ENCODE results near the gene DHX30. TPM values are rescaled to one million over a fixed set of nuclear protein-coding genes. Genes with fewer than 3 reads are reported as not detected.
"Not testable (repeated sequence)": the region's sequence is repeated elsewhere in the genome, so short reads cannot be mapped to it uniquely, and the experiment has no call there.

The DHX30 gene
- total RNA-seq, 3 donors from 2014 or later = 166 to 178 (median 167) TPM

DNA sequence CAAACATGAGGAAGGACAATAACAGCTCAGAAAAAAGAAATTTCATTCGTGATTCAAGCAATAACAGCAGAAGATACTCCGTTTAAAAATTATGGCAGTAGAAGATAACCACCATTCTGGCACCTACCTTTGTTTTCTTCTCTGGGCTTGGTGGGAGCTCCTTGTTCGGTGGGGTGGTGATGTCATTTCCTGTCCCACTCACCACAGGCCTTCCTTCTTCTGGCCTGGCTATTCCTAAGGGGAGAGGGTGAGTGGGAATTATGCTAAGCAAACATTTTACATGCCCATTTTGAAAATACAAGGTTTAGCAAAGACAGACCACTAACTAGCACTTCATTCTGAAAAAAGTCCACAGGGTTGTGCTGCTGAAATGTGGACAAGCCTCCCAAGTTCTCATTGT is 74.4 kb downstream of the DHX30 start:
- Mint-ChIP-seq H3K36me3 (ENCODE audit: insufficient read depth) (peaks cover 12% of the 10 kb centered on the region), H3K4me1 (ENCODE audit: low read depth) (peaks cover 6% of the 10 kb centered on the region)

GRCh38 chr3:47877719-47878118 is 74.8 kb downstream of the DHX30 start:
- Mint-ChIP-seq H3K4me1 (ENCODE audit: low read depth) (peaks cover 6% of the 10 kb centered on the region), H3K9me3 (no peaks in the 10 kb centered on the region), H3K27me3 (ENCODE audit: low read depth) (no peaks in the 10 kb centered on the region), H3K36me3 (ENCODE audit: insufficient read depth) (peaks cover 12% of the 10 kb centered on the region), H3K4me3 (no peak overlapping the region)
- ATAC-seq (no peak), DNase-seq (no peak)

More for the DNA sequence above, 74.4 kb downstream of the DHX30 start:
- H3K9me3 Mint-ChIP-seq = no peaks in the 10 kb centered on the region
- H3K4me3 Mint-ChIP-seq = no peak overlapping the region
- no peaks in the 10 kb centered on the region for H3K27me3 Mint-ChIP-seq (ENCODE audit: low read depth)
- no peak for DNase-seq
- ATAC-seq = no peak

GRCh38 chr3:47882338-47882737 is 79.4 kb downstream of the DHX30 start:
- Mint-ChIP-seq H3K27me3 (ENCODE audit: low read depth) (no peaks in the 10 kb centered on the region), H3K9me3 (peaks cover 5% of the 10 kb centered on the region), H3K36me3 (ENCODE audit: insufficient read depth) (peaks cover 15% of the 10 kb centered on the region), H3K4me3 (no peak overlapping the region), H3K4me1 (ENCODE audit: low read depth) (peaks cover 10% of the 10 kb centered on the region)
- DNase-seq (no peak), ATAC-seq (no peak)

DNA sequence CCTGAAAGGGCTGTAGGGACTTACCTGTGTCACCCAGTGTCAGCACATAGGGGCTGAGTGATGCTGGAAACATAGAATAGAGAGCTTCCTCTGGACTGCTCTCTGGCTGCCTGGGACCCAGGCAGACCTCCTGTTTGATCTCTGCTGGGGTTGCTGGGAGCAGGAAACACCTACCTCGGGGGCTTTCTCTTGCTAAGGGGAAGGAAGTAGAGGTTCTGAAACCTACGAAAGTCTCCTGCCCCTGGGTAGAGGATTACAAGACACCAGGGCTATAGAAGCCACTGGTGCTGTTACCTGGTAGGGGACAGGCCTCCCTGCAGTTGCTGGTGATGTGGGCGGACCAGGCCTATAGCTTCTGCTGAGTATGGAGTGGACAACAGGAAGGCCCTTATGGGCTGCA is 81.7 kb downstream of the DHX30 start:
- Mint-ChIP-seq H3K27me3 (ENCODE audit: low read depth) (no peaks in the 10 kb centered on the region), H3K9me3 (peaks cover 5% of the 10 kb centered on the region), H3K36me3 (ENCODE audit: insufficient read depth) (peaks cover 22% of the 10 kb centered on the region), H3K4me3 (no peak overlapping the region), H3K4me1 (ENCODE audit: low read depth) (peaks cover 4% of the 10 kb centered on the region)
- no peak for DNase-seq
- no peak for ATAC-seq

DNA sequence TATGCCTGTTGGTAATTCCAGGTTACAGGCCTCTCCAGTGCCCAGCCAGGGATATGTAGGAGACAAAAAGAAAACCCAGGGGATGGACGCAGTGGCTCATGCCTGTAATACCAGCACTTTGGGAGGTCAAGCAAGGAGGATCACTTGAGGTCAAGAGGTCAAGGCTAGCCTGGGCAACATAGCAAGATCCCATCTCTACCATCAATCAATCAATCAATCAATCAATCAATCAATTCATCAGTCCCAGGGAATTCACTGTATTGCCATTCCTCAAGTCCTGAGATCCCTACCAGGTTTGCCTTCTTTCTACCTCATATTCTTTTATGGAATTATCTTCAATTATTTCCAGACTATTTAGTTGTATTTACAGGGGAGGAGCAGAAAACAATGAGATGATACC is 82.2 kb downstream of the DHX30 start:
- no peaks in the 10 kb centered on the region for H3K27me3 Mint-ChIP-seq (ENCODE audit: low read depth)
- ATAC-seq (no peak), DNase-seq (no peak)
- peaks cover 5% of the 10 kb centered on the region for H3K9me3 Mint-ChIP-seq
- no peak overlapping the region for H3K4me3 Mint-ChIP-seq
- H3K36me3 Mint-ChIP-seq (ENCODE audit: insufficient read depth) = peaks cover 22% of the 10 kb centered on the region
- peaks cover 4% of the 10 kb centered on the region for H3K4me1 Mint-ChIP-seq (ENCODE audit: low read depth)

DNA sequence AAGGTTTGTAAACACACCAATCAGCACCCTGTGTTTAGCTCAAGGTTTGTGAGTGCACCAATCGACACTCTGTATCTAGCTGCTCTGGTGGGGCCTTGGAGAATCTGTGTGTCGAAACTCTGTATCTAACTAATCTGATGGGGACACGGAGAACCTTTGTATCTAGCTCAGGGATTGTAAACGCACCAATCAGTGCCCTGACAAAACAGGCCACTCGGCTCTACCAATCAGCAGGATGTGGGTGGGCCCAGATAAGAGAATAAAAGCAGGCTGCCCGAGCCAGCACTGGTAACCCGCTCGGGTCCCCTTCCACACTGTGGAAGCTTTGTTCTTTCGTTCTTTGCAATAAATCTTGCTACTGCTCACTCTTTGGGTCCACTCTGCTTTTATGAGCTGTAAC is 85.1 kb downstream of the DHX30 start:
- not testable (repeated sequence) for DNase-seq; ATAC-seq; H3K27me3 Mint-ChIP-seq (ENCODE audit: low read depth); H3K4me1 Mint-ChIP-seq (ENCODE audit: low read depth); H3K4me3 Mint-ChIP-seq; H3K9me3 Mint-ChIP-seq
- H3K36me3 Mint-ChIP-seq (ENCODE audit: insufficient read depth) = peaks cover 30% of the 10 kb centered on the region

GRCh38 chr3:47888986-47889757 is 86.2 kb downstream of the DHX30 start:
- Mint-ChIP-seq H3K4me1 (ENCODE audit: low read depth) (peaks cover 4% of the 10 kb centered on the region), H3K4me3 (no peak overlapping the region), H3K27me3 (ENCODE audit: low read depth) (no peaks in the 10 kb centered on the region), H3K9me3 (peaks cover 5% of the 10 kb centered on the region), H3K36me3 (ENCODE audit: insufficient read depth) (peaks cover 29% of the 10 kb centered on the region)
- DNase-seq (no peak), ATAC-seq (no peak)

GRCh38 chr3:47890126-47890827 is 87.3 kb downstream of the DHX30 start:
- no peak overlapping the region for H3K4me3 Mint-ChIP-seq
- DNase-seq (no peak), ATAC-seq (no peak)
- H3K4me1 Mint-ChIP-seq (ENCODE audit: low read depth) = peaks cover under 1% of the 10 kb centered on the region
- H3K9me3 Mint-ChIP-seq = no peaks in the 10 kb centered on the region
- H3K36me3 Mint-ChIP-seq (ENCODE audit: insufficient read depth) = peaks cover 21% of the 10 kb centered on the region
- H3K27me3 Mint-ChIP-seq (ENCODE audit: low read depth) = no peaks in the 10 kb centered on the region

- DNase-seq (no peak), ATAC-seq (no peak)
- no peak overlapping the region for H3K4me3 Mint-ChIP-seq
- H3K4me1 Mint-ChIP-seq (ENCODE audit: low read depth) = no peaks in the 10 kb centered on the region
- no peaks in the 10 kb centered on the region for H3K9me3 Mint-ChIP-seq
- peaks cover 24% of the 10 kb centered on the region for H3K36me3 Mint-ChIP-seq (ENCODE audit: insufficient read depth)
- no peaks in the 10 kb centered on the region for H3K27me3 Mint-ChIP-seq (ENCODE audit: low read depth)
Measured at GRCh38 chr3:47890828-47891612, 88.1 kb downstream of the DHX30 start.

DNA sequence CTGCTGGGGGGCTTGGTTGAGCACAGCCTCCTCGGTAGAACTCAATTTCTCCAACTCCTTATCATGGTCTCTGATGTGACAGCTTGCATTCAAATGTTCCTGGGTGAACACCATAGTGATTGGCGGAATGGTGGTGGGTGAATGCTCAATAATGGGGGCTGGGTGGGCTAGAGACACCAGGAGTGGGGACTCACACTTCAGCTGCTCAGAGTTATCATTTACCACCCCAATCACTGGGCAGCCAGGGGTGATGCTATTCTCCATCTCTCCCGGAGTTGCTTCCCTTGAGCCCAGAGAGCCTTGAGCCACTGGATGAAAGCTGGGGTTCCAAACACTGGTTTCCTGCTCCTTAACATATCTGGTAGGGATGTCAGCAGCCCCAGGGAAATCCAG is 88.7 kb downstream of the DHX30 start:
- ATAC-seq (no peak), DNase-seq (no peak)
- Mint-ChIP-seq H3K36me3 (ENCODE audit: insufficient read depth) (peaks cover 24% of the 10 kb centered on the region), H3K4me1 (ENCODE audit: low read depth) (peaks cover 2% of the 10 kb centered on the region), H3K9me3 (no peaks in the 10 kb centered on the region), H3K27me3 (ENCODE audit: low read depth) (no peaks in the 10 kb centered on the region), H3K4me3 (no peak overlapping the region)

- peaks cover 23% of the 10 kb centered on the region for H3K36me3 Mint-ChIP-seq (ENCODE audit: insufficient read depth)
- H3K27me3 Mint-ChIP-seq (ENCODE audit: low read depth) = no peaks in the 10 kb centered on the region
- H3K4me3 Mint-ChIP-seq = no peak overlapping the region
- H3K9me3 Mint-ChIP-seq = no peaks in the 10 kb centered on the region
- H3K4me1 Mint-ChIP-seq (ENCODE audit: low read depth) = peaks cover 3% of the 10 kb centered on the region
- ATAC-seq (no peak), DNase-seq (no peak)
Measured at GRCh38 chr3:47892286-47893040, 89.5 kb downstream of the DHX30 start.

DNA sequence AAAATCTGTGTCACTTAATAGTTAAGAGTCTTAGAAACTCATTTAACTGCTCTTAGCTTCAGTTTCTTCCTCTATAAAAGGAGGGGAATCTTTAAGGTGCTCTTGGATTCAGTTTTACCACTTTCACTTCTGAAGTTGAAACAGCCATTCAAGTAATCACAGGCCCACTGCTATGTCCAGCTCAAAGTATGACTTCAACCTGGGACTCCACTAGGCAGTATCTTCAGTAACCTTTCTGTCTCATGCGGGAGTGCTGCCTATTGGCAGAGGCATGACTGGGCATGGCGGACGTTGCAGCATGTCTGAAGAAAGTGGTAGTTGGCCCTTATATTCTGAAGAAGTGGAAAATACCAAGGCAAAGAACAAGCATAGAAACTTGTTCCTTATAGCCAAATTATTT is 92.3 kb downstream of the DHX30 start:
- Mint-ChIP-seq H3K9me3 (no peaks in the 10 kb centered on the region), H3K36me3 (ENCODE audit: insufficient read depth) (peaks cover 17% of the 10 kb centered on the region), H3K4me1 (ENCODE audit: low read depth) (peaks cover 9% of the 10 kb centered on the region), H3K27me3 (ENCODE audit: low read depth) (no peaks in the 10 kb centered on the region), H3K4me3 (no peak overlapping the region)
- no peak for ATAC-seq
- DNase-seq = no peak

GRCh38 chr3:47896736-47897135 is 93.8 kb downstream of the DHX30 start:
- H3K36me3 Mint-ChIP-seq (ENCODE audit: insufficient read depth) = peaks cover 17% of the 10 kb centered on the region
- no peak overlapping the region for H3K4me3 Mint-ChIP-seq
- ATAC-seq = no peak
- H3K9me3 Mint-ChIP-seq = no peaks in the 10 kb centered on the region
- no peak for DNase-seq
- H3K27me3 Mint-ChIP-seq (ENCODE audit: low read depth) = no peaks in the 10 kb centered on the region
- H3K4me1 Mint-ChIP-seq (ENCODE audit: low read depth) = peaks cover 9% of the 10 kb centered on the region

- H3K4me3 Mint-ChIP-seq = no peak overlapping the region
- H3K36me3 Mint-ChIP-seq (ENCODE audit: insufficient read depth) = peaks cover 11% of the 10 kb centered on the region
- H3K4me1 Mint-ChIP-seq (ENCODE audit: low read depth) = peaks cover 9% of the 10 kb centered on the region
Measured at GRCh38 chr3:47897954-47898353, 95.0 kb downstream of the DHX30 start.

More at GRCh38 chr3:47897954-47898353, 95.0 kb downstream of the DHX30 start:
- no peaks in the 10 kb centered on the region for H3K27me3 Mint-ChIP-seq (ENCODE audit: low read depth)
- no peak for DNase-seq
- ATAC-seq = peak in 1 of 2 donors; percentile 38
- no peaks in the 10 kb centered on the region for H3K9me3 Mint-ChIP-seq

Data from activated T-cell treated with anti-CD3 and anti-CD28 coated beads, Interleukin-2, amount 50 U/mL, for 4 hours (primary cell).